C1 segment of cervical spinal cord (tissue), 14 donors: ENCODE data around the gene CCDC85B.
A peak's percentile ranks its signal among the peaks of the same experiment; 100 is the strongest.
"Not testable (repeated sequence)": the region's sequence is repeated elsewhere in the genome, so short reads cannot be mapped to it uniquely, and the experiment has no call there.

Source experiments
- DNase-seq, 14 donors: peaks; one replicate each; lab custom pipeline; 2025; lab: John Stamatoyannopoulos, UW

The CCDC85B gene

DNA sequence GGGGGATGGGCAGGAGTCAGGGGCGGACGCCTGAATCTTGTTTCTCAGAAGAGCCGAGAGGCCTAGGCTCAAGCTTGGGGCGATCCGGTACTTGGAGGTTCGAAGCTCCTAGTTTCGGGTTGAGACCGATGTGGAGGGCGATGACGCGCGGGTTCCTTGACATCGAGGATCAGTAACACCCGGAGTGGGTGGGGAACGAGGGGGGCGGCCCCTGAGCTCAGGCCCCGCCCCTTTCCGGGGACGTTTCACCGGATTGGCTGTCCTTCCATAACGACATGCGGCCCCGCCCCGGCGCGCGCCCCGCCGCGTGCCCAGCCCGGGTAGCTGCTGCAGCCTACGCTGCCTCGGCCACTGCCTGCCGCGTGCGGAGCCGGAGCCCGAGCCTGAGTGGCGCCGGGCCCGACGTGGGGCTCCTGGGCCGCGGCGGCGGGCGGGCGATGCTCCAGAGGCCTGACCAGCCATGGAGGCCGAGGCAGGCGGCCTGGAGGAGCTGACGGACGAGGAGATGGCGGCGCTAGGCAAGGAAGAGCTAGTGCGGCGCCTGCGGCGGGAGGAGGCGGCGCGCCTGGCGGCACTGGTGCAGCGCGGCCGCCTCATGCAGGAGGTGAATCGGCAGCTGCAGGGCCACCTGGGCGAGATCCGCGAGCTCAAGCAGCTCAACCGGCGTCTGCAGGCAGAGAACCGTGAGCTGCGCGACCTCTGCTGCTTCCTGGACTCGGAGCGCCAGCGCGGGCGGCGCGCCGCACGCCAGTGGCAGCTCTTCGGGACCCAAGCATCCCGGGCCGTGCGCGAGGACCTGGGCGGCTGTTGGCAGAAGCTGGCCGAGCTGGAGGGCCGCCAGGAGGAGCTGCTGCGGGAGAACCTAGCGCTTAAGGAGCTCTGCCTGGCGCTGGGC is at the start of gene CCDC85B:
Gene CCDC85B, plus strand, starts transcription at position 350 of the 895 bp plus-strand sequence. Its CDS starts 111 bp downstream, at position 461.
- DNase-seq, result peak; percentile 56 to 98 (median 94)

- no peak for DNase-seq
Observed at GRCh38 chr11:65842144-65842543, 48.3 kb upstream of the CCDC85B start.

DNA sequence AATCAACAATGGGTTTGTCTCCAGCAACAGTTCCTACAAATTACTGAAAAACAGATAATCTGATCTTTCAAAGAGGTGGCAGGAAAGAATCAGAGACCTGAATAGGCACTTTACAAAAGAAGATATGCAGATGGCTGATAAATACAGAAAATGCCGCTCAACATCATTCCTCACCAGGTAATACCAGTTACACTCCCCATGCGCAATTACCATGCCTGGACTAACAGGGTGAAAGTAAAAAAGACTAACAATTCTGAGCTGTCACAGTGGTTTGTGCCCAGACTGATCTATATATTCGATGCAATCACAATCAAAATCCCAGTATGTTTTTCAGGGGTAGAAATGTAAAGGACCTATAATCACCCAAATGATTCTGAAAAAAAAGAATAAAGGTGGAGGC is 46.7 kb upstream of the CCDC85B start:
- DNase-seq, result no peak

- DNase-seq, result no peak
Observed at GRCh38 chr11:65844231-65844872, 46.1 kb upstream of the CCDC85B start.

- no peak for DNase-seq
Observed at GRCh38 chr11:65847746-65848145, 42.7 kb upstream of the CCDC85B start.

GRCh38 chr11:65848693-65849092 is 41.8 kb upstream of the CCDC85B start:
- DNase-seq, result not testable (repeated sequence)

DNA sequence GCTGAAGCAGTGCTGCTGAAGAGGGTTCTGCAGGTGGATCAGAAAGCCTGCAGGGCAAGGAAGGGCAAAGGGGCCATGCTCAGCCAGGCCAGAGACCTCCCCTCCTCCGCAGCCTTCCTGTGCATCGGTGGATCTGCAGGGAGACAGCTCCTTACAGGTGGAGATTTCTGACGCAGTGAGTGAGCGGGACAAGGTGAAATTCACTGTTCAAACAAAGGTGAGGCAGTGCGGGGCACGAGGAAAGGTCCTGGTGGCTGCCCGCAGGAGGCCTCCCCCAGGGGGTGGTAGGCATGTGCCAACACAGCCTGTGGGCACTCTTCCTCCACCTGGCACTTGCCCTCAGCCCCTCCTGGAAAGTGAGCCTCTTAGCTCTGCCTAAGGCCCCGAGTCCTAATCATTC is 41.1 kb upstream of the CCDC85B start:
- no peak for DNase-seq

DNA sequence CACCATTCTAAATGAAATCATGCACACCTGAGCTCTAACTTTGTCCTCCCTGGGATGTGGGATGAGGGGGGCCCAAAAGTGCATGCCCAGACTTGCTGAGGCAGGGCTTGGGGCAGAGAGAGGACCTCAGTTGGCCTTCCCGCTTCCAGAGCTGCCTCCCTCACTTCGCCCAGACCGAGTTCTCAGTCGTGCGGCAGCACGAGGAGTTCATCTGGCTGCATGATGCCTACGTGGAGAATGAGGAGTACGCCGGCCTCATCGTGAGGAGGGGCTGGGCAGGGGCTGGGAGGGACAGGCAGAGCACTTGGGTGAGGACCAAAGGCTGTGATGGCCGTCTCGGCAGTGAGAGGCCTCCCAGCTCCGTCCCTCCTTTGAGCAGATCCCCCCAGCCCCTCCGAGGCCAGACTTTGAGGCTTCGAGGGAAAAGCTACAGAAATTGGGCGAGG is 40.7 kb upstream of the CCDC85B start:
- no peak for DNase-seq

DNA sequence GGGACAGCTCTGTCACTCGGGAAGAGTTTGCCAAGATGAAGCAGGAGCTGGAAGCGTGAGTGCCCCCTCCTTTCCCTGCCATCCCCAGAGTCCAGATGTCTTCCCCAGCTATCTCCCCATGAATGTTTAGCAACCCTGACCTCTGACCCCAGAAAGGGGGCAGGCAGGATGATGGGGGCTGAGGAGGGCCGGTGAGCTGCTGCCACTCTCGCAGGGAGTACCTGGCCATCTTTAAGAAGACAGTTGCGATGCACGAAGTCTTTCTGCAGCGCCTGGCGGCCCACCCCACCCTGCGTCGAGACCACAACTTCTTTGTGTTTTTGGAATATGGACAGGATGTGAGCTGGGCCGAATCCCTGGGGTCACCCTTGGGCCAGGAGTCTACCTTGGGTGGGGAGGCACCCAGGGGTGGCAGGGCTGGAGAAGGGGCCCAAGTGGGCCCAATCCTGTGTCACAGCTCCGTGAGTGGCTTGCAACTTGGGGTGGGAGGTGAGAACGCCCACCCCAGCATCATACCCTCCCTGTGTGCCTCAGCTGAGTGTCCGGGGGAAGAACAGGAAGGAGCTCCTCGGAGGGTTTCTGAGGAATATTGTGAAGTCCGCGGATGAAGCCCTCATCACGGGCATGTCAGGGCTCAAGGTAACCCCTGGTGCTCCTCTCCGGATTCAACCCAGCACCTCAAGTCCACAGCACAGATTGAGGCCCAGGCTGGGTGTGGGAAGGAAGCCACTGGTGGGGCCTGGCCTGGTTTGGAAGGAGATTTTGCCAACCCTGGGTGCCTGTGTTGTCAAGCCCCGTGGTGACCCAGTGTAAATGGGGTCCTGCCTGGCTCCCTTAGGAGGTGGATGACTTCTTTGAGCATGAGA is 40.0 kb upstream of the CCDC85B start:
- DNase-seq, result no peak

DNA sequence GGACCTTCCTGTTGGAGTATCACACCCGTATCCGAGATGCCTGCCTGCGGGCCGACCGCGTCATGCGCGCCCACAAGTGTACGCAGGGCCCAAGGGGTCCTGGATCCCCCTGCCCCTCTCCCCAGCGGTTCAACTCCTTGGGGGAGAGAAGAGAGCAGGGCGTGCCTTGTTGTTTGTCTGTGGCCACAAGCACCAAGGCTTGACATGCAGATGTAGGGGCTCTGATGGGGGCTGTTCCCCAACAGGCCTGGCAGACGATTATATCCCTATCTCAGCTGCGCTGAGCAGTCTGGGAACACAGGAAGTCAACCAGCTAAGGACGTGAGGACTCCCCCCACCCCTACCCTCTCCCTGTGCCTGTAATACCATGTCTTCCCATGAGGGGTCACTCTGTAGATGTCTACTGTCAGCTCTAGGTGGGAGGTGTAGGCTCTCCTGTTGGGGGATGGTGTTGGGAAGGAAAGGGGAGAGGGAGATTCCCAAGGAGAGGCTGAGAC is 39.3 kb upstream of the CCDC85B start:
- no peak for DNase-seq

DNA sequence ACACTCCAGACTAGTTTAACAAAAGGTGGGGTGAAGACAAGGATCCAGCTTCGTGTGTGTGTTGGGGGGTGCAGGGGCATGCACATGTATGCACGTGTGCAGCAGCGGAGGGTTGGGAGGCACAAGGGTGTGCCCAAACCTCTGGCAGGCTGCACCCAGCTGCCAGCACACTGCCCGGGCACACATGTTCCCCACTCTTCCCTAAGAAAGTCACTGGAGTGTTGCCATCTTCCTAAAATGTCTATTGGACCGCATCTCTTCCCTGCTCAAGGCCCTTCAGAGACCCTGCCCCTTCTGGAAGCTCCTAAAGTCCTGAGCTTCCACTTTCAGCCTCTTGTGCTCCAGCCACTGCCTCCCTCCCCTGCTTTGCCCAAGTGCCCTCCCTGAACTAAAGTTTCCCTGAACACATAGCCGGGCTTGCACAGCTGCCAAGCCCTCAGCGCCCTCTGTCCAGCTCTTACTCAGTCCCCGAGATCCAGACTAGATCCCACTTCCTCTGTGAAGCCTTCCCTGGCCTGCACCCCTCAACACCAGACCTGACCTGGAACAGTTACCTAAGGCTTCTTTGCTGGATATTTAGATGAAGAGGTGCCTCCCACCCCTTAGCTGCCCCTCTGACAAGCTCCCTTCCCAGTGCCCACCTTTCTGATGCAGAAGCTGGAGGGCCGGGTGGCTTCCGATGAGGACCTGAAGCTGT is 38.5 kb upstream of the CCDC85B start:
- no peak for DNase-seq

GRCh38 chr11:65852508-65853245 is 37.8 kb upstream of the CCDC85B start:
- no peak for DNase-seq

GRCh38 chr11:65853246-65853979 is 37.1 kb upstream of the CCDC85B start:
- DNase-seq, result no peak

- DNase-seq, result no peak
Observed at GRCh38 chr11:65854161-65854592, 36.3 kb upstream of the CCDC85B start.

- DNase-seq, result no peak
Observed at GRCh38 chr11:65854852-65855837, 35.3 kb upstream of the CCDC85B start.

DNA sequence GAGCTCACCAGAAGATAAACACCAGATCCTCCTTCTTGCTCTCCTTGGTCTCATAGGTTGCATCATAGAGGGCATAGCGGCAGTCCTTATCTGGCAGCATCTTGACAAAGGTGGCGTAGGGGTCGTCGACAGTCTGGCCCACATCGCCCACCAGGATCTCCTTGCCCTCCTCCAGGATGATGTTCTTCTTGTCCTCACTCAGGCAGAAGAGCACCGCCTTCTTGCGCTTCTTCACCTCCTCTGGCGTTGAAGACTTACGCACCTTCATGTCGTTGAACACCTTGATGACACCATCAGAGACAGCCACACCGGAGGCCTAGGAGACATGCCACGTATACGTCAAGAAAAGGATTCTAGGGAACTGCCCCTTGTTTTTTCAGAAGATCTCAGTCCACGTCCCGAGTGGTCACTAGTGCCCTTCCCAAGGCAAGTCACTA is 34.5 kb upstream of the CCDC85B start:
- DNase-seq, result no peak

DNA sequence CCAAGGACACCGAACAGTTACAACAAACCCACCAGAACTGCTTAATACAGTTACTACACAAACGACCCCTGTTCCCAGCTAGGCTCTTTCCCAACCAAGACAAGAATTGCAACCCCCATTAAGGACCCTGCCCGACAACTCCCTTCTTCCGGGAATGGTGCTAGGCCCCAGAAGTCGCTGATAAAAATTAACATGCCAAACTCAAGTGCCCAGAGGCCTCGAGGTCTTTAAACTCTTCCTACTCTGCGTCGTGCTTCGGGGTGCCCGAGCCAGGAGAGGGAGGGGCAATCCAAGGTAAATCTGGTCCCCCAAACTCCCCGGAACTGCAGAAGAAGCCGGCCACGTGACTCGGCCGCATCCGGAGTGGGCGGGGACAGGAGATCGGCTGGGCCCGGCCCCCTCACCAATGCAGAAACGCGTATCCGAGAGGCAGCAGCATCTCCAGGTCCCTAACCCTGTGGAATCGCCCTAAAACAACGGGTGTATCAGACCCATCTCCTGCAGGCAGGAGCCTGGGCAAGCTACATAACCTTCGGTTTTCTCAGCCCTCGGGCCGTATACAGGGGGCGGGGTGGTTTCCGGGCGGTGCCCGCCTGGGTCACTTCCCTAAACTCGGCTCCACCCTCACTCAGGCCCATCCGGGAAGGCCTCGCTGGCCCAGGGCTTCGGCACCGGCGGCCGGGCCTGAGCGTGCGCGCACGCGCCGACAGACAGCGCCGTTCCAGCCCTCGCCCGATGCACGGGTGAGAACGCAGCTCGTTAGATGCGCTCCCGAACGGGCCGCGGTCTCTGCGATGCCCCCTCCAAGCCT is 33.6 kb upstream of the CCDC85B start:
- peak in 13 of 14 donors; percentile 45 to 91 (median 75) for DNase-seq
